IMR-90 (cell line): Measurements from ENCODE around the gene PPM1H. TPM values are rescaled to one million over a fixed set of nuclear protein-coding genes. Genes with fewer than 3 reads are reported as not detected.

Source experiments
- ATAC-seq: fragments of 200-7000 bp; cut with Tn5 transposase; 2 replicates; pipeline ENCODE4 v1.9.1; 2020; ENCODE audit warnings: low read depth, mild to moderate bottlenecking, moderate library complexity
- BruUV-seq: library from RNA; stranded (reverse); fragments of 400-500 nt; replicated peaks from 2 replicates; lab custom pipeline; 2021; lab: Mats Ljungman, UMichigan
- CTCF ChIA-PET: fragments of 300-600 bp; formaldehyde crosslinking; extraction: SDS; loops from one replicate; lab custom pipeline; 2021; ENCODE audit warnings: antibody characterized with exemption; lab: Yijun Ruan, JAX
- POLR2A ChIA-PET: fragments of 300-600 bp; sonication (Branson Sonifier 250); formaldehyde crosslinking; loops from one replicate; lab custom pipeline; 2022; ENCODE audit warnings: antibody characterized with exemption; ENCODE audit not compliant: unreplicated experiment; lab: Charles Lee
- DNase-seq: peaks from one replicate; pipeline ENCODE4 v3.0.0; 2013
- H2AFZ ChIP-seq: replicated peaks from 2 replicates; pipeline ENCODE3; 2013; ENCODE audit warnings: low read length, mild to moderate bottlenecking; ENCODE audit not compliant: poor library complexity
- H2AK5ac ChIP-seq: 2 replicates; pipeline ENCODE4 v1.6.1; 2013; ENCODE audit warnings: low read depth, low read length, inconsistent platforms
- H2AK9ac ChIP-seq: replicated peaks from 2 replicates; pipeline ENCODE3; 2013; ENCODE audit warnings: mild to moderate bottlenecking, low read depth, low read length, moderate library complexity; ENCODE audit not compliant: poor library complexity
- H2BK120ac ChIP-seq: 2 replicates; pipeline ENCODE4 v1.6.1; 2013; ENCODE audit warnings: low read depth, low read length, inconsistent platforms
- H2BK15ac ChIP-seq: 3 replicates; pipeline ENCODE4 v1.6.1; 2013; ENCODE audit warnings: low read depth, low read length, inconsistent platforms
- H2BK20ac ChIP-seq: 2 replicates; pipeline ENCODE4 v1.6.1; 2013; ENCODE audit warnings: low read depth, mild to moderate bottlenecking, inconsistent platforms, low read length, moderate library complexity
- H2BK5ac ChIP-seq: 2 replicates; pipeline ENCODE4 v1.6.1; 2013; ENCODE audit warnings: mild to moderate bottlenecking, low read depth, low read length, inconsistent platforms; ENCODE audit not compliant: poor library complexity, severe bottlenecking
- H3K14ac ChIP-seq: replicated peaks from 2 replicates; pipeline ENCODE4 v1.6.1; 2013; ENCODE audit warnings: low read depth, low read length, inconsistent platforms
- H3K18ac ChIP-seq: 2 replicates; pipeline ENCODE4 v1.6.1; 2013; ENCODE audit warnings: low read depth, low read length, control low read depth
- H3K23ac ChIP-seq: 2 replicates; pipeline ENCODE4 v1.6.1; 2013; ENCODE audit warnings: low read depth, low read length, inconsistent platforms
- H3K27ac ChIP-seq: 2 replicates; pipeline ENCODE4 v1.5.1; 2013; ENCODE audit warnings: mild to moderate bottlenecking, control low read depth, low read length; ENCODE audit not compliant: insufficient read depth
- H3K27me3 ChIP-seq: 2 replicates; pipeline ENCODE4 v1.6.1; 2013; ENCODE audit warnings: low read length; ENCODE audit not compliant: control insufficient read depth, insufficient read depth
- H3K36me3 ChIP-seq: 2 replicates; pipeline ENCODE4 v1.6.1; 2013; ENCODE audit warnings: low read length, mixed read lengths; ENCODE audit not compliant: control insufficient read depth, insufficient read depth
- H3K4ac ChIP-seq: 2 replicates; pipeline ENCODE4 v1.6.1; 2013; ENCODE audit warnings: low read depth, low read length, inconsistent platforms
- H3K4me1 ChIP-seq: 2 replicates; pipeline ENCODE4 v1.6.1; 2013; ENCODE audit warnings: low read length, mixed read lengths; ENCODE audit not compliant: control insufficient read depth, insufficient read depth
- H3K4me2 ChIP-seq: 2 replicates; pipeline ENCODE4 v1.6.1; 2013; ENCODE audit warnings: low read depth, mild to moderate bottlenecking, control low read depth, low read length, moderate library complexity
- H3K4me3 ChIP-seq: 2 replicates; pipeline ENCODE4 v1.5.1; 2013; ENCODE audit warnings: low read depth, mild to moderate bottlenecking, control low read depth, low read length, moderate library complexity; ENCODE audit not compliant: insufficient read depth
- H3K56ac ChIP-seq: 2 replicates; pipeline ENCODE4 v1.6.1; 2013; ENCODE audit warnings: low read length, inconsistent platforms; ENCODE audit not compliant: insufficient read depth; ENCODE audit errors: extremely low read depth
- H3K79me1 ChIP-seq, 2 experiments: 2 replicates each; pipeline ENCODE4 v1.6.1; 2013; ENCODE audit warnings: low read length in 2 of 2, inconsistent platforms in 1 of 2, low read depth in 1 of 2
- H3K9ac ChIP-seq: 2 replicates; pipeline ENCODE4 v1.6.1; 2013; ENCODE audit warnings: low read depth, low read length, control low read depth
- H3K9me1 ChIP-seq: 2 replicates; pipeline ENCODE4 v1.6.1; 2013; ENCODE audit warnings: low read length, inconsistent platforms; ENCODE audit not compliant: insufficient read depth
- H3K9me3 ChIP-seq: 2 replicates; pipeline ENCODE4 v1.6.1; 2013; ENCODE audit warnings: low read length; ENCODE audit not compliant: control insufficient read depth, insufficient read depth
- H4K20me1 ChIP-seq: 2 replicates; pipeline ENCODE4 v1.6.1; 2013; ENCODE audit warnings: low read length, inconsistent platforms; ENCODE audit not compliant: insufficient read depth
- H4K5ac ChIP-seq: 2 replicates; pipeline ENCODE4 v1.6.1; 2013; ENCODE audit warnings: mild to moderate bottlenecking, low read depth, low read length, control low read depth
- H4K8ac ChIP-seq, 2 experiments: 2 replicates each; pipeline ENCODE4 v1.6.1; 2013; ENCODE audit warnings: low read depth in 2 of 2, low read length in 2 of 2, control low read depth in 1 of 2, inconsistent platforms in 1 of 2
- H4K91ac ChIP-seq: 2 replicates; pipeline ENCODE4 v1.6.1; 2013; ENCODE audit warnings: low read depth, low read length, inconsistent platforms; ENCODE audit not compliant: insufficient read depth
- BHLHE40 ChIP-seq: fragments of 150-350 bp; IDR thresholded peaks from 2 replicates; pipeline ENCODE4 v1.6.1; 2016; ENCODE audit warnings: mild to moderate bottlenecking, low read depth, low read length
- CEBPB ChIP-seq: IDR thresholded peaks from 2 replicates; pipeline ENCODE4 v1.6.1; 2012; ENCODE audit warnings: low read depth, low read length, improper control_type of control experiment
- CHD1 ChIP-seq: IDR thresholded peaks from 2 replicates; pipeline ENCODE4 v1.6.1; 2012; ENCODE audit warnings: low read depth, low read length, improper control_type of control experiment
- ELK1 ChIP-seq: fragments of 150-350 bp; IDR thresholded peaks from 2 replicates; pipeline ENCODE4 v1.6.1; 2016; ENCODE audit warnings: low read depth, mild to moderate bottlenecking, low read length, moderate library complexity, borderline replicate concordance
- FOS ChIP-seq: fragments of 150-350 bp; IDR thresholded peaks from 2 replicates; pipeline ENCODE4 v1.6.1; 2016; ENCODE audit warnings: low read depth, low read length
- MAFK ChIP-seq: IDR thresholded peaks from 2 replicates; pipeline ENCODE4 v1.6.1; 2012; ENCODE audit warnings: low read depth, low read length, improper control_type of control experiment
- MAZ ChIP-seq: IDR thresholded peaks from 2 replicates; pipeline ENCODE4 v1.6.1; 2012; ENCODE audit warnings: low read depth, mild to moderate bottlenecking, low read length, improper control_type of control experiment, moderate library complexity, borderline replicate concordance
- MXI1 ChIP-seq: IDR thresholded peaks from 2 replicates; pipeline ENCODE4 v1.6.1; 2012; ENCODE audit warnings: low read depth, mild to moderate bottlenecking, low read length, moderate library complexity, borderline replicate concordance
- NFE2L2 ChIP-seq: fragments of 150-350 bp; IDR thresholded peaks from 2 replicates; pipeline ENCODE4 v1.6.1; 2016; ENCODE audit warnings: low read depth, mild to moderate bottlenecking, low read length
- POLR2A ChIP-seq: IDR thresholded peaks from 2 replicates; pipeline ENCODE4 v1.6.1; 2012; ENCODE audit warnings: mild to moderate bottlenecking, low read depth, low read length
- RAD21 ChIP-seq: IDR thresholded peaks from 2 replicates; pipeline ENCODE4 v1.6.1; 2012; ENCODE audit warnings: low read length, improper control_type of control experiment
- RCOR1 ChIP-seq: IDR thresholded peaks from 2 replicates; pipeline ENCODE4 v1.6.1; 2012; ENCODE audit warnings: mild to moderate bottlenecking, low read length, improper control_type of control experiment; ENCODE audit not compliant: insufficient replicate concordance
- RFX5 ChIP-seq: IDR thresholded peaks from 2 replicates; pipeline ENCODE4 v1.8.0; 2012; ENCODE audit warnings: low read depth, mild to moderate bottlenecking, low read length, moderate library complexity
- SMC3 ChIP-seq: fragments of 150-350 bp; IDR thresholded peaks from 2 replicates; pipeline ENCODE4 v1.6.1; 2016; ENCODE audit warnings: low read depth, mild to moderate bottlenecking, antibody characterized with exemption, low read length, moderate library complexity
- WGBS, 2 experiments: methylation state at CpG; one replicate each; pipeline versions ENCODE4 v1.1.5 to v1.1.7; 2013; ENCODE audit warnings: missing lambda C conversion rate in 2 of 2; ENCODE audit not compliant: insufficient read length in 1 of 2; ENCODE audit errors: extremely low coverage in 2 of 2; 5-methylcytosine and 5-hydroxymethylcytosine counted together
- dilution Hi-C: fragments of 300-500 bp; cut with HindIII; formaldehyde crosslinking; loops from one replicate; pipeline ENCODE4 v1.14.3; 2018; ENCODE audit warnings: low sequenced_read_pairs; ENCODE audit not compliant: unreplicated experiment
- in situ Hi-C: fragments of 300-500 bp; cut with MboI; formaldehyde crosslinking; loops from 3 replicates; pipeline ENCODE4 v1.14.3; 2019; ENCODE audit warnings: low sequenced_read_pairs, inconsistent platforms, mixed read lengths
- intact Hi-C: fragments of 100-400 bp; cut with micrococcal nuclease; formaldehyde crosslinking; loops from 2 replicates; pipeline ENCODE4 v1.10.0; 2022
- polyA plus RNA-seq, 3 experiments: library from polyadenylated mRNA; depleted of rRNA; stranded (reverse); fragments of >200 nt; gene quantifications; 2 replicates each; pipeline ENCODE4 v1.2.3, GENCODE V29; 2012; ENCODE audit warnings: low replicate concordance in 1 of 3
- total RNA-seq: library from RNA; depleted of rRNA; stranded (reverse); fragments of >200 nt; gene quantifications from 2 replicates; pipeline ENCODE4 v1.2.3, GENCODE V29; 2012
- TF ChIP-seq, protein P1 (sequence below): conservative IDR thresholded peaks from 2 replicates; pipeline ENCODE4 v1.5.1; 2012; ENCODE audit warnings: mild to moderate bottlenecking, low read depth, low read length, improper control_type of control experiment
- TF ChIP-seq, protein P2 (sequence below): fragments of 150-350 bp; IDR thresholded peaks from 2 replicates; pipeline ENCODE4 v1.6.1; 2017; ENCODE audit warnings: mild to moderate bottlenecking, antibody characterized with exemption, low read length, low read depth

PPM1H gene
- total and polyA plus RNA-seq, 2 of the 4 experiments (the other 2 are of a cell fraction): 0.14 to 0.18 TPM

DNA sequence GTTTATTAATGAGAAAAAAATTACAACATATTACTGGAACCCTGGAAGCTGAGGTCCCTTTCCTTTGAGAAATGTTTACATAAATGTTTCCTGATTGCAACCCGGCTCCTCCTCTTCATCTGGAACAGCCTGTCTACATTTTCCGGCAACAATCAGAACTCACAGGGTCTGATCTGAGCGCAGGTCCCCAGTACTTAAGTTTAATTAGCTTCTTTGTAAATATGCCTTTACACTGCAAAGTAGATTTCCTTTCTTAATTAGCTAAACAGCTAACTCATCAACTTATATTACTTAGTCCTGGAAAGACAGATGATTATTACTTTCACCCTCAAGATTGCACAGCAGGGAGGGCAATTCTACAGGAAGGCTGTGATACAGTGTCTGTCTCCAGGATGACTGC, 255.3 kb downstream of the PPM1H start:
- intact Hi-C loops: no loop called here
- no peak overlapping the region for H2BK5ac ChIP-seq
- peak overlapping the region; percentile 70 for H4K5ac ChIP-seq
- peak overlapping the region in 1 of 2 experiments; percentile 71; a peak in 3 of 4 replicates for H4K8ac ChIP-seq
- peak overlapping the region; percentile 66 for H3K18ac ChIP-seq
- CTCF ChIA-PET: no interaction called here
- no peaks in the 10 kb centered on the region for H3K36me3 ChIP-seq
- H3K9me3 ChIP-seq: peaks cover 8% of the 10 kb centered on the region; the same call in 1 of the 2 replicates
- H4K91ac ChIP-seq: peak overlapping the region; percentile 21; the same call in 1 of the 2 replicates
- H3K4me2 ChIP-seq: peak overlapping the region; percentile 12; the same call in 1 of the 2 replicates
- no peak overlapping the region for H2BK15ac ChIP-seq
- no peak overlapping the region for H3K56ac ChIP-seq
- WGBS, 2 experiments: no CpG with 5 or more reads among the region's 3 CpGs
- DNase-seq (no peak), ATAC-seq (peak; percentile 79)
- no peak overlapping the region for H2AK9ac ChIP-seq
- H2BK120ac ChIP-seq: peak overlapping the region; percentile 44
- peak overlapping the region; percentile 40; the same call in 1 of the 2 replicates for H2BK20ac ChIP-seq
- no peaks in the 10 kb centered on the region; the same call in 1 of the 2 replicates for H3K9me1 ChIP-seq
- H3K23ac ChIP-seq: no peak overlapping the region
- 0 out of 2 replicates have a peak overlapping the region, but pooled peaks have one; percentile 15 for H3K14ac ChIP-seq
- peak overlapping the region; percentile 28 for H3K4ac ChIP-seq
- no peak overlapping the region for H3K9ac ChIP-seq
- no peak overlapping the region for H2AFZ ChIP-seq
- H4K20me1 ChIP-seq: no peaks in the 10 kb centered on the region
- BruUV-seq: no TSS peak
- POLR2A ChIA-PET: no interaction called here
- H3K4me1 ChIP-seq: peaks cover 7% of the 10 kb centered on the region; the same call in 1 of the 2 replicates
- H3K27me3 ChIP-seq: peaks cover 4% of the 10 kb centered on the region; the same call in 1 of the 2 replicates
- no peaks in the 10 kb centered on the region for H3K79me1 ChIP-seq
- H3K27ac ChIP-seq: no peak overlapping the region; the same call in 1 of the 2 replicates
- H2AK5ac ChIP-seq: no peak overlapping the region
- H3K4me3 ChIP-seq: no peak overlapping the region
- TF ChIP-seq, protein P1, sequence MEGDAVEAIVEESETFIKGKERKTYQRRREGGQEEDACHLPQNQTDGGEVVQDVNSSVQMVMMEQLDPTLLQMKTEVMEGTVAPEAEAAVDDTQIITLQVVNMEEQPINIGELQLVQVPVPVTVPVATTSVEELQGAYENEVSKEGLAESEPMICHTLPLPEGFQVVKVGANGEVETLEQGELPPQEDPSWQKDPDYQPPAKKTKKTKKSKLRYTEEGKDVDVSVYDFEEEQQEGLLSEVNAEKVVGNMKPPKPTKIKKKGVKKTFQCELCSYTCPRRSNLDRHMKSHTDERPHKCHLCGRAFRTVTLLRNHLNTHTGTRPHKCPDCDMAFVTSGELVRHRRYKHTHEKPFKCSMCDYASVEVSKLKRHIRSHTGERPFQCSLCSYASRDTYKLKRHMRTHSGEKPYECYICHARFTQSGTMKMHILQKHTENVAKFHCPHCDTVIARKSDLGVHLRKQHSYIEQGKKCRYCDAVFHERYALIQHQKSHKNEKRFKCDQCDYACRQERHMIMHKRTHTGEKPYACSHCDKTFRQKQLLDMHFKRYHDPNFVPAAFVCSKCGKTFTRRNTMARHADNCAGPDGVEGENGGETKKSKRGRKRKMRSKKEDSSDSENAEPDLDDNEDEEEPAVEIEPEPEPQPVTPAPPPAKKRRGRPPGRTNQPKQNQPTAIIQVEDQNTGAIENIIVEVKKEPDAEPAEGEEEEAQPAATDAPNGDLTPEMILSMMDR: no peak
- no peak for TF ChIP-seq RAD21
- TF ChIP-seq CEBPB: no peak
- TF ChIP-seq BHLHE40: no peak
- TF ChIP-seq FOS: no peak
- TF ChIP-seq MAFK: no peak
- TF ChIP-seq MAZ: no peak
- TF ChIP-seq MXI1: no peak
- no peak for TF ChIP-seq POLR2A
- no peak for TF ChIP-seq CHD1
- TF ChIP-seq RCOR1: no peak
- no peak for TF ChIP-seq ELK1
- TF ChIP-seq, protein P2, sequence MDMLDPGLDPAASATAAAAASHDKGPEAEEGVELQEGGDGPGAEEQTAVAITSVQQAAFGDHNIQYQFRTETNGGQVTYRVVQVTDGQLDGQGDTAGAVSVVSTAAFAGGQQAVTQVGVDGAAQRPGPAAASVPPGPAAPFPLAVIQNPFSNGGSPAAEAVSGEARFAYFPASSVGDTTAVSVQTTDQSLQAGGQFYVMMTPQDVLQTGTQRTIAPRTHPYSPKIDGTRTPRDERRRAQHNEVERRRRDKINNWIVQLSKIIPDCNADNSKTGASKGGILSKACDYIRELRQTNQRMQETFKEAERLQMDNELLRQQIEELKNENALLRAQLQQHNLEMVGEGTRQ: no peak
- no peak for TF ChIP-seq SMC3
- no peak for TF ChIP-seq NFE2L2
- no peak for TF ChIP-seq RFX5
- dilution Hi-C loops: no loop called here
- in situ Hi-C loops: no loop called here
